Measurements from ENCODE around the gene BORCS5. TPM values are rescaled to one million over a fixed set of nuclear protein-coding genes. Genes with fewer than 3 reads are reported as not detected.

Gene BORCS5
- total RNA-seq, 1 experiment from 2014 or later: 7.5 TPM

DNA sequence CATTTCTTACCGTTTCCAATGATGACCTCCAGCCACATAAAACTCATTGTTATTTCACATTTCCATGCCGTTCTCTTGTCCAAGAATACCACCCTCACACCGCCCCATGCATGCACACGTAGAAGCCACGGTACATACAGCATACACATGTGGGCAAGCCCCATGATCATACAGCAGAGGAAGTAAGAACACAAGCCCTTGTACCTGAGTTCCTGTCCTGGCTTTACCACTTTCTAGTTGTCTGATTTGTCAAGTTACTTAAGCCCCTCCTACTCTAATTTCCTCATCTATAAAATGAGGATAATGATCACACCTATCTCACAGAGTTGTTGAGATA, 145.9 kb downstream of the BORCS5 start:
- H3K4me3 ChIP-seq (ENCODE audit: insufficient read depth, low read depth, low read length): no peak overlapping the region
- H3K27me3 ChIP-seq (ENCODE audit: control insufficient read depth, insufficient read depth, low read length): no peaks in the 10 kb centered on the region
- DNase-seq: no peak
- H3K36me3 ChIP-seq (replicated peaks; ENCODE audit: control insufficient read depth, insufficient read depth, low read length): no peaks in the 10 kb centered on the region; the same call in 1 of the 2 replicates

DNA sequence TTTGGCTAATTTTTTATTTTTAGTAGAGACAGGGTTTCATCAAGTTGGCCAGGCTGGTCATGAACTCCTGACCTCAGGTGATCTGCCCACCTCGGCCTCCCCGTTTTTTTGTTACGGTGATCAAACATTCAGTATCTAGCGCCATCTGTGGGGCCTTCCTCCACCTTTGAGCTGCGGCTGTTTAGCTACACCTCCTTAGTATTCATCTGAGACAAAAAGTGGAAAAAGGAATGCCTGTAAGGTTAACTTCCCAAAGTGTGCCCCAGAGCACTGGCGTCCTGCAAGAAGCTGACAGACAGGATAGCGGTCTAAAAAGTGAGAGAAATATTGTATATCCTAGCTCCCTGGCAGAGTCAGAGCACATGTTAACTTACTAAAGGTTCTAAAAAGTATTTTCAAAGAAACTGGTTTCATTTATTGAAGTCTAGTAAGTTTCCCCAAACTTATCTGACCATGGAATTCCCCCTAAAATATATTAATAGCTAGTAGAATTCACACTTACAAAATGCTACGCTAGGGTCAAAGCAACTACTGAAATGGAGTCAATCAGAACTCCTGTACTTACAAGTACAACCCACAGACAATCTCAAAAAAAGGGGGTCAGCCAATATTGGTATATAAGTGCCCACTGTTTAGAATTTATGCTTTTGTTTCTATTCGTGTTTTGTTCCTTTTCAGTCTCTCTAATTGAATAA, 146.7 kb downstream of the BORCS5 start:
- DNase-seq: peak; percentile 35
- Histone ChIP-seq H3K27me3 (ENCODE audit: control insufficient read depth, insufficient read depth, low read length) (no peaks in the 10 kb centered on the region), H3K36me3 (replicated peaks; ENCODE audit: control insufficient read depth, insufficient read depth, low read length) (no peaks in the 10 kb centered on the region; the same call in 1 of the 2 replicates), H3K4me3 (ENCODE audit: insufficient read depth, low read depth, low read length) (no peak overlapping the region)

DNA sequence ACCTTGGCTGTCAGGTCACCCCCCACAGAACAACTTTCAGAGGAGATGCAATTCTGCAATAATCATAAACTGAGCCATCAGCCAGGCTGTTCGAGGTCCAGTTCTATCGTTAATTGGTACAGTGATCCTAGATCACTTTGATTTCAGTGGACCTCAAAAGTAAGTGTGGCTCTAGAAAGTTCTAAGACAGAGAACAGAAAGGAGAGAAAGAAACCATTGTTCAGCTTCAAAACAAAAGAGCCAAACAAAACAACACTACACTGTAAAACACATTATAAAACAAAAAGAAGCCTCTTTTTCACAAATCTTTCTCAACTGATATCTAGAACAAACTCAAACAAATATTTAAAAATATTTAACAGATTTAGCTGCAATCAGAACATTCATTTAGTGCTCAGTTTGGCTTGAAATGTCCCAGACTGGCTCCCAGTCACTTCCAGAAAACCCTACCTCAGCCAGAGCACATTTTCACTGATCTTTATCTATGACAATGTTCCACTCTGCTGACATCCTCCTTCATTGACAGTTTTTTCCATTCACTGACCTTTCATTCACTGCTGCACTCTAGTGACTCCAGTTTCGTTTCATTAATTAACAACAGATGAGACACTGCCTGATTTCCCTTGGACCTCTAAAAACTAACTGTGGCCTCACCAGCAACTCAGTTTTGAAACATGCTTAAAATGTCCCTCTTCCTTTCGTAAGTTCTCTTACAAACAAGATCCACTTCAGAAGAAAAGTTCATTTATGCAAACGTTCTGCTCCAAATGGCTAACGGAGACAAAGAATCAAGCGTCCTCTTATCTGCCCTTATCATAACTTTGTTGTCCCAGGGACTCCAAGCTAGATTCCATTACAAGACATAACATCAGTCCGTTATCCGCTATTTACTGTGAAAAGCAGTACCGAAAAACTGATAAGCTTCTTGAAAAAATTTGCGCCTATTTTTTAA, 148.9 kb downstream of the BORCS5 start:
- DNase-seq: no peak
- no peaks in the 10 kb centered on the region for H3K27me3 ChIP-seq (ENCODE audit: control insufficient read depth, insufficient read depth, low read length)
- no peaks in the 10 kb centered on the region; the same call in 1 of the 2 replicates for H3K36me3 ChIP-seq (replicated peaks; ENCODE audit: control insufficient read depth, insufficient read depth, low read length)
- H3K4me3 ChIP-seq (ENCODE audit: insufficient read depth, low read depth, low read length): no peak overlapping the region

DNA sequence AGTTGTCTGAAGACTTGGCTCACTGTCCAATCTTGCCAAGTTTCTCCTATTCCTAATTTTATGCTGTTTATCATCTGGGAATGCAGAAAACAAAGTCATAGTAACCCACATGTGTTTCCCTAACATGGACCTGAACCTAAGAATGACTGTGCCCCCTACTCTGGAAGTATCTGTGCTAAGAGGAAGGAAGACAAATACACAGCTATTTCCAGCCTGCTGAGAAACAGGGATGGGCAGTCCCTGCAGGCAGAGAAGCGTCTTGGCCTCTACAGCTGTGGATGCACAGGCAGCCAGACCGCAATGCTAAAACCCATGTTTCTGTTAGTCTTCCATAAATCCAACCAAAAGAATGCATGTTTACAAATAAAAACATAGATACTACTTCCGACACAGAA, 149.6 kb downstream of the BORCS5 start:
- H3K4me3 ChIP-seq (ENCODE audit: insufficient read depth, low read depth, low read length): no peak overlapping the region
- no peaks in the 10 kb centered on the region; the same call in 1 of the 2 replicates for H3K36me3 ChIP-seq (replicated peaks; ENCODE audit: control insufficient read depth, insufficient read depth, low read length)
- H3K27me3 ChIP-seq (ENCODE audit: control insufficient read depth, insufficient read depth, low read length): no peaks in the 10 kb centered on the region
- DNase-seq: no peak

DNA sequence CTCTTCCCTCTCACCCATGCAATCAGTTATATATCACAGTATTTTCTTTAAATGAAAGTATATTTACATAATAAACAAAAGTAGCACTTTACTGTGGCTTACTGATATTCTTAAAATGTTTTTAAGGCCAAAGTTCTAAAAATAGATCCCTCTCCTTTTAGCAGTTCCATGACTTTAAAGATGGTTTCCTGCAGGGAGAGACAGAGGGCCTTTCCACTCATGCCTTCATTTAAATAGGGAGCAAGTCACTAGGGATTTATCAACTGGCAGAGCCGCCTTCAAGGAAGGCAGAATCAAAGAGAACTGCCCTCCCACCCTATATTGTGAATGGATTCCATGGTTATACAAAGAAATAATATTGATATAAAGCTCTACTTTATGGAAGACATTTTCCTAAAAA, 150.2 kb downstream of the BORCS5 start:
- Histone ChIP-seq H3K36me3 (replicated peaks; ENCODE audit: control insufficient read depth, insufficient read depth, low read length) (no peaks in the 10 kb centered on the region; the same call in 1 of the 2 replicates), H3K27me3 (ENCODE audit: control insufficient read depth, insufficient read depth, low read length) (no peaks in the 10 kb centered on the region), H3K4me3 (ENCODE audit: insufficient read depth, low read depth, low read length) (no peak overlapping the region)
- no peak for DNase-seq

DNA sequence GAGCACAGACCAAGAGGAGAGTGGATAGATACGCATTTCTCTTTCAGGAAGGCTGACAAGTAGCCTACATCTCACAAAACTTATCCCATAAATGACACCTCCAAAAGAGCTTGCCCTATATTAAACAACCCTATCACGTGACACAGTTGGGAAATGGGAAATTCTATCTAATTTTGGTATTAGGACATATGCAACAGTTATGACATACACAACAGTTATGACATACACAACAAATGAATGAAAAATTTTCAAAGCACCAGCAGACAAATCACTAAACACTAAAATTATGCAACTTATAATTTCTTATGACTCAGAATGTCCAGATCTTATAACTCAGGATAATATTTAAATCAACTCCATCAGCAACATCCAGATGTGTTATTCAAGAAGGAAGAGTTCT, 151.7 kb downstream of the BORCS5 start:
- Histone ChIP-seq H3K27me3 (ENCODE audit: control insufficient read depth, insufficient read depth, low read length) (no peaks in the 10 kb centered on the region), H3K36me3 (replicated peaks; ENCODE audit: control insufficient read depth, insufficient read depth, low read length) (peaks cover 2% of the 10 kb centered on the region), H3K4me3 (ENCODE audit: insufficient read depth, low read depth, low read length) (no peak overlapping the region)
- no peak for DNase-seq

DNA sequence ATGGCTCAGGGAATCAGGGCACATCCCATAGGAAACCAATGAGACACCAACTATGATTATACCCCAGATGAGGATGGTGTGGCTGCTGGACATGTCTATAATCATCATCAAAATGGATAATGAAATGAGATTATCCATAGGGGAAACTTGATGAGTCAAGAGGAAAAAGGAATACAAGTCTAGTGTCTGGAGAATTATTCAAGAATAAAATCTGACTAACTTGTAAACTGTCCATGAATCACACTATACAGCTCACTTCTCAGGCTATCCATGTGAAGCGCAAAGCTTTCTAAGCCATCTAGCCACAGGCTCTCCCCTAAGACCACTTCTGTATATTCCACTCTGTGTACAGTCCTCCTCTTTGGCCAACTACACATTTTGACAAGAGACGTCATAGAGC, 153.3 kb downstream of the BORCS5 start:
- Histone ChIP-seq H3K27me3 (ENCODE audit: control insufficient read depth, insufficient read depth, low read length) (no peaks in the 10 kb centered on the region), H3K4me3 (ENCODE audit: insufficient read depth, low read depth, low read length) (no peak overlapping the region), H3K36me3 (replicated peaks; ENCODE audit: control insufficient read depth, insufficient read depth, low read length) (peaks cover 2% of the 10 kb centered on the region)
- DNase-seq: no peak

DNA sequence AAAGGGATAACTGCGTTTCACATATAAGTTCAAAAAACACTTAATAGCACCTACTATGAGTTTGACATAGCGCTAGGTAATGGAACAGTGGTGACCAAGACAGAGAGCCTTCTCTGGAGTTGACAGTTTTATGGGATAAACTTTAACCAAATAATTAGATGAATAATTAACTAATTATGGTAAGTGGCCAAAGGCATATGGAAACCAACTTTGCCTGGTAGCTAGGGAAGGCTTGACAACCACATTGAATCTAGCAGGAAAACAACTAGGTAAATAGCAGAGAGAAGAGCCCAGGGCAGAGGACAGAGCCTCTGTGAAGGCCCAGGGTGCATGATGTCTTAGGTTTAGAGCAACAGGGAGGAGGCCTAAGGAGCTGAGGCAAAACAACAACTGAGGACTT, 153.7 kb downstream of the BORCS5 start:
- Histone ChIP-seq H3K36me3 (replicated peaks; ENCODE audit: control insufficient read depth, insufficient read depth, low read length) (peaks cover 2% of the 10 kb centered on the region), H3K27me3 (ENCODE audit: control insufficient read depth, insufficient read depth, low read length) (no peaks in the 10 kb centered on the region), H3K4me3 (ENCODE audit: insufficient read depth, low read depth, low read length) (no peak overlapping the region)
- DNase-seq: no peak

DNA sequence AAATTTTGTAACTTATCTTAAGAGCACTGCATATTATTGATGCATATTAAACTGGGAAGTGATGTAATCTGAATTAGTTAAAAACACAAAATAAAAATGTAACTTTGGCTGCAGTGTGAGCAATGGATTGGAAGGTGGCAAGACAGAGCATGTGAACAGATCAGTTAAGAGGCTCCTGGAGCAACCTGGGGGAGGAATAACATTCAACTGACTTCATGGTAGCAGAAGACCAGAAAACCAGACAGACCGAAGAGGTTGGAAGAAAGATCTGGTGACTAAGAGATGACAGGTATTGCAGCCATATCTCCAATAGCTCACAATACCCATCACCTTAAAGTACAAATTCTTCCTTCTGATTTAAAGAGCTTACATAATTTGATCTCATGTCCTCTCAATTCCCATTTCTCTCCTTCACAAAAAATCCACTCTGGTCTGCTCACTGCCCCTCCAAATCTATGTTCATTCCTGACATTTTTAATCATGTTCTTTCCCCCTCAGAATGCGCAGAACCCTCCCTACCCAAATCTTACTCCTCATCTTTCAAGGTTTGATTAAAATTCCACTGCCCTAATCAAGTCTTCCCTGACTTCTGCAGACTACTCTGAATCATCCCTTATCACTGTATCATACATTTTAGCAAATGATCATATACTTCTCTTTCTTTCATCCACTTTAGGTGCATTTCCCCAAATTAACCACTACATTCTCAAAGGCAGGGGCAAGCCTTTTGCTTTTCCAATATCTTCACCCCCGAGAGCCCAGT, 154.3 kb downstream of the BORCS5 start:
- Histone ChIP-seq H3K27me3 (ENCODE audit: control insufficient read depth, insufficient read depth, low read length) (no peaks in the 10 kb centered on the region), H3K36me3 (replicated peaks; ENCODE audit: control insufficient read depth, insufficient read depth, low read length) (peaks cover 2% of the 10 kb centered on the region), H3K4me3 (ENCODE audit: insufficient read depth, low read depth, low read length) (no peak overlapping the region)
- DNase-seq: no peak

DNA sequence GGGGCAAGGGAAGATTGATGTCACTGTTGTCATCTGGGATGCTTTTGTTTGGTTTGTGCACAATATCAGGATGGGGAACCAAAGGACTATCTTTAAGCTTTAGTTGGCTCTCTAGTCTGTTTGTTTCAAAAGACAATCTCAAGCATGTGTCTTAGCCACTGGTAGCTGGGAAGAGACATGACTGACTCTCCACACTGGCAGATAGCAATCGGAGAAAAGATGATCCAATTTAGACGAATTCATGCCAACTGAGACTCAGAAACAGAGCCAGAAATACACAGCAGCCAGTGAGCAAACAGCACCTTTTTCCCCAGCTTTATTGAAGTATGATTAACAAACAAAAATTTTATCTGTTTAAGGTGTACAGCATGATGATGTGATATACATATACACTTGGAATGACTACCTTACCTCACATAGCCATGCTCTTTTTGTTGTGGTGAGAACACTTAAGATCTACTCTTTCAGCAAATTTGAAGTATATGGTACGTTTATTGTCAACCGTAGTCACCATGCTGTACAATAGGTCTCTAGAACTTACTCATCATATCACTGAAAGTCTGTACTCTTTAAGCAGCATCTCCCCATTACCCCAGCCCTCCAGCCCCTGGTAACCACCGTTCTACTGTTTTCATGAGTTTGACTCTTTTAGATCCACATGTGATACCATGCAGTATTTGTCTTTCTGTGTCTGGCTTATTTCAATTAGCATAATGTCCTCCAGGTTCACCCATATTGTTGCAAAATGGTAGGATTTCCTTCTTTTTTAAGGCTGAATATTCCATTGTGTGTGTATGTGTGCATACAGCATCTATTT, 155.2 kb downstream of the BORCS5 start:
- no peak overlapping the region for H3K4me3 ChIP-seq (ENCODE audit: insufficient read depth, low read depth, low read length)
- H3K36me3 ChIP-seq (replicated peaks; ENCODE audit: control insufficient read depth, insufficient read depth, low read length): peaks cover 4% of the 10 kb centered on the region
- H3K27me3 ChIP-seq (ENCODE audit: control insufficient read depth, insufficient read depth, low read length): no peaks in the 10 kb centered on the region
- DNase-seq: no peak

DNA sequence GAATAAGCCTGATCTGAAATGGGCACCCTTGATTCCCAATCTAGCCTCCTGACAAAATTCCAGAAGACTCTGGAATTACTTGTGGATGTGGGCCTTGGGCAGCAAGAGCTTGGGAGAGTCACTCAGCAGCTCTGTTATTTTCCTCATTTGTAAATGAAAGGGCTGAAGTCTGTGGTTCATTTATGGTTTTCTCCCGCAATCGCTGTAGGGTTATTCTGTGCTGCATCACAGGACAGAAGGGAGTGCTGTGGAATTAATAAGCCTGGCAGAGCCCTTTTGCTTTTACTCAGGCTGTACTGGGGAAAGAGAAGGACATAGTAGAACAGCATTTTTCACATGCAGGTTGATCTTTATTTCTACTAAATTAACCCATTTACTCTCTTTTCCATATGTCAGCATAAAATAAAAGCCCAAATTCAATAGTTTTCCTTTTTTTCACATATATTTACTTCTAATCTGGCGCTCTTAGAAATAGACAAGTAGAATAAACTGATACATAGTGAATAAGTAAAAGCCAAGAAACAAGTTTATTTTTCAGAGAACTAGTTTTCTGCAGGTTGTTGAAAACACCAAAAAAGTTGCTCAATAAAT, 156.6 kb downstream of the BORCS5 start:
- no peaks in the 10 kb centered on the region for H3K27me3 ChIP-seq (ENCODE audit: control insufficient read depth, insufficient read depth, low read length)
- H3K36me3 ChIP-seq (replicated peaks; ENCODE audit: control insufficient read depth, insufficient read depth, low read length): peaks cover 8% of the 10 kb centered on the region
- H3K4me3 ChIP-seq (ENCODE audit: insufficient read depth, low read depth, low read length): no peak overlapping the region
- DNase-seq: no peak

DNA sequence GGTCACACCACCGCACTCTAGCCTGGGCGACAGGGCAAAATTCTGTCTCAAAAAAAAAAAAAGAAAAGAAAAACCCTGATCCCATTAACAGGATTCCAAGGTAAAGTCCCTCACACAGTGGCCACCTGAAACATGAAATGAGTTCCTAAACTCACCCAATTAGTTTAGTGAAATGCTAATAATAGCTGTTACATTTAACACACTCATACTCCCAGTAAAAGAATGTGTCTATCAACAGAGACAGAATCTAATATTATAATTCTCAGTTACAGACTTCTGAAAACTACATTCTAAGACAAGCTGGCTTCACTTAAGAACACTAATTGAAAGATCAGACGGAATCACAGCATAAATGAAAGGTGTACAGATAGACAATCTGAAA, 161.6 kb downstream of the BORCS5 start:
- no peak overlapping the region for H3K4me3 ChIP-seq (ENCODE audit: insufficient read depth, low read depth, low read length)

DNA sequence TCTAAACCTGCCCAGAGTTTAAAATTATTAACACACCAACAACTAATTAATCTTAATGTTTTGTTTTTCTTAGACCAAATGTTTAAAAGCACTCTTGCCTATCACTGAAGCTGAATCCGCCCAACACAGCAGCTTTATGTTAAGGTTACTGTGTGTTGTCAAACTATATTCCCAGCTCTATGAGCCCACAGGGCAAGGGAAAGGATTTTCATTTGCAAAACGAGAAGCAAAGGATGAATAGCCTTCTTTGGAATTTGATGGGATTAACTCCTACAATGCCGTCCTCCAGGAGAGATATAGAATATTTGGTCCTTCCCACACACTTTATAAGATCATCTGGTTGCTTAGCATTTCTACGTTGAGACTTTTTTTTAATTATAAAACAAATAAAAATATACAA, 162.0 kb downstream of the BORCS5 start:
- DNase-seq: no peak
- Histone ChIP-seq H3K36me3 (replicated peaks; ENCODE audit: control insufficient read depth, insufficient read depth, low read length) (peaks cover 13% of the 10 kb centered on the region), H3K4me3 (ENCODE audit: insufficient read depth, low read depth, low read length) (no peak overlapping the region), H3K27me3 (ENCODE audit: control insufficient read depth, insufficient read depth, low read length) (no peaks in the 10 kb centered on the region)

More for the DNA sequence above, 161.6 kb downstream of the BORCS5 start:
- Histone ChIP-seq H3K36me3 (replicated peaks; ENCODE audit: control insufficient read depth, insufficient read depth, low read length) (peaks cover 14% of the 10 kb centered on the region), H3K27me3 (ENCODE audit: control insufficient read depth, insufficient read depth, low read length) (no peaks in the 10 kb centered on the region)
- no peak for DNase-seq
